ENCODE results near the gene MOCOS. TPM values are rescaled to one million over a fixed set of nuclear protein-coding genes. Genes with fewer than 3 reads are reported as not detected.
"Not testable (repeated sequence)": the region's sequence is repeated elsewhere in the genome, so short reads cannot be mapped to it uniquely, and the experiment has no call there.

The MOCOS gene
- total RNA-seq, 1 donor from 2014 or later = 0.30 TPM

GRCh38 chr18:36197511-36198166, 10.3 kb downstream of the MOCOS start:
- intact Hi-C loops (cut with micrococcal nuclease) = no loop called here

DNA sequence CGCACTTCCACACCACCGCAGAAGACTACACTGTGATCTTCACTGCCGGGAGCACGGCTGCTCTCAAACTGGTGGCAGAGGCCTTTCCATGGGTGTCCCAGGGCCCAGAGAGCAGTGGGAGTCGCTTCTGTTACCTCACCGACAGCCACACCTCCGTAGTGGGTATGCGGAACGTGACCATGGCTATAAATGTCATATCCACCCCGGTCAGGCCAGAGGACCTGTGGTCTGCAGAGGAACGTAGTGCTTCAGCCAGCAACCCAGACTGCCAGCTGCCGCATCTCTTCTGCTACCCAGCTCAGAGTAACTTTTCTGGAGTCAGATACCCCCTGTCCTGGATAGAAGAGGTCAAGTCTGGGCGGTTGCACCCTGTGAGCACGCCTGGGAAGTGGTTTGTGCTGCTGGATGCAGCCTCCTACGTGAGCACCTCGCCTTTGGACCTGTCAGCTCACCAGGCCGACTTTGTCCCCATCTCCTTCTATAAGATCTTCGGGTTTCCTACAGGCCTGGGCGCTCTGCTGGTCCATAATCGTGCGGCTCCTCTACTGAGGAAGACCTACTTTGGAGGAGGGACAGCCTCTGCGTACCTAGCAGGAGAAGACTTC, 12.5 kb downstream of the MOCOS start:
- intact Hi-C loops (cut with micrococcal nuclease) = no loop called here

- intact Hi-C loops (cut with micrococcal nuclease) = no loop called here
Measured at GRCh38 chr18:36200354-36200771, 13.1 kb downstream of the MOCOS start.

DNA sequence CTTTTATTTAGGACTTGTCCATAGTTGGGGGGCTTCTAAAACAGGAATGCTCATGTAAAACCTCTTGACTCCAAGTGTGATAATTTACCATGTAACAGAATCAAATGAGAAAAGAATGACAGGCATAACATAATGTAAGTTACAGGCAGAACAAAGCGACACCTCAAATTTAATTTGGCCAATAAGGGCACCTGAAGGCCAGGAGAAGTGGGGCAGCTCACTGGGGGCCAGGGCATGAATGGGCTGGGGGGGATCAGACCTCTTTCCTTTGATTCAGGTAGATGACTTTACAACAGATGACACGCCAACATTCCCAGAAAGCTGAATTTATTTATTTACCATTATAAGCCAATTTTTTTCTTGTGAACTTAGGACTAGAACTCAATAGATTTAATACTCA, 14.5 kb downstream of the MOCOS start:
- intact Hi-C loops (cut with micrococcal nuclease) = no loop called here

GRCh38 chr18:36203360-36203895, 16.1 kb downstream of the MOCOS start:
- intact Hi-C loops (cut with micrococcal nuclease) = no loop called here

GRCh38 chr18:36205166-36205565, 17.9 kb downstream of the MOCOS start:
- intact Hi-C loops (cut with micrococcal nuclease) = no loop called here

GRCh38 chr18:36207303-36207702, 20.0 kb downstream of the MOCOS start:
- intact Hi-C loops (cut with micrococcal nuclease) = no loop called here

DNA sequence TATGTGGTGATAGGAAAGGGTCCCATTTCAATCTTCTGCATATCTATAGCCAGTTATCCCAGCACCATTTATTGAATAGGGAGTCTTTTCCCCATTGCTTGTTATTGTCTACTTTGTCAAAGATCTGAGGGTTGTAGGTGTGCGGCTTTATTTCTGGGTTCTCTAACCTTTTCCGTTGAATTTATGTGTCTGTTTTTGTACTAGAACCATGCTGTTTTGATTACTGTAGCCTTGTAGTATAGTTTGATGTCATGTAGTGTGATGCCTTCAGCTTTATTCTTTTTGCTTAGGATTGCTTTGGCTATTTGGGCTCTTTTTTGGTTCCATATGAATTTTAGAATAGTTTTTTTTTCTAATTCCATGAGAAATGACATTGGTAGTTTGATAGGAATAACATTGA, 20.7 kb downstream of the MOCOS start:
- intact Hi-C loops (cut with micrococcal nuclease) = not testable (repeated sequence)

DNA sequence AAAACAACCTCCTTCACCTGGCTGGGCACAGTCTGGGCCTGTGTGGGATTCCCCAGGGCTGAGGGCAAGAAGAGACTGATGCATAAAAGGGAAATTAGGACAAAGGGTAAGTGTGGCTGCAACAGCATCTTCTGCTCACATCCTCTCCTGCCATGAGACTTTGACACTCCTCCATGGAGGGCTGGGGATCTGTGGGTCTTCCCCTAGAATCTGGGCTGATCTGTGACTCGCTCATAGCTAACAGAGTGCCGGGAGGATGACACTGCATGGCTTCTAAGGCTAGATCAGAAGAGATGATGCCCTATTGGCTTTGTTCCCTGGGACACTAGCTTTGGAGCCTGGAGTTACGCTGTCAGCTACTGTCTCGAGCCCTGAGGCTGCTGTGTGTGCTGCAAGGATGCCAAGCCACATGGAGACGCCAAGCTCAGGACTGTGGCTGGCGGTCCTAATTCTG, 24.3 kb downstream of the MOCOS start:
- intact Hi-C loops (cut with micrococcal nuclease) = no loop called here

GRCh38 chr18:36212301-36213171, 25.2 kb downstream of the MOCOS start:
- intact Hi-C loops (cut with micrococcal nuclease) = no loop called here

DNA sequence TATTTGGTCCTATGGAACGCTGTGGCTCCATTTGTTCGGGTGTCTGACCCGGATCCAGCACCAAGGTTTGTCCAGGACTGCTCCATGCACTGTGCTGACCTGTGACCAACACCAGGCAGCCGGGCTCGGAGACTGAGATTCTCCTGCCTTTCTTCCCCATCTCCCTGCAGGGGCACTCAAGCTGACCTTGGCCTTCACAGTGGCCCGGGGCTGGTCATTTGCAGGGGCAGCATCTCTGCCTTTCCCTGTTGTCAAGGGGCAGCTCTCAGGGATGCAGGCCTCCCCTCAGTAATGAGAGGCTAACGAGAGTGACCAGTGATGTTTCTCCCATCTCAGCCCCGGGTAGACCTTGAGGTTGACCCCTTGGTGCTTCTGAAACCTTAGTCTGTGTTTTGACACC, 27.5 kb downstream of the MOCOS start:
- intact Hi-C loops (cut with micrococcal nuclease) = no loop called here

GRCh38 chr18:36215577-36215976, 28.3 kb downstream of the MOCOS start:
- intact Hi-C loops (cut with micrococcal nuclease) = no loop called here

- intact Hi-C loops (cut with micrococcal nuclease) = no loop called here
Measured at GRCh38 chr18:36217348-36217747, 30.1 kb downstream of the MOCOS start.

DNA sequence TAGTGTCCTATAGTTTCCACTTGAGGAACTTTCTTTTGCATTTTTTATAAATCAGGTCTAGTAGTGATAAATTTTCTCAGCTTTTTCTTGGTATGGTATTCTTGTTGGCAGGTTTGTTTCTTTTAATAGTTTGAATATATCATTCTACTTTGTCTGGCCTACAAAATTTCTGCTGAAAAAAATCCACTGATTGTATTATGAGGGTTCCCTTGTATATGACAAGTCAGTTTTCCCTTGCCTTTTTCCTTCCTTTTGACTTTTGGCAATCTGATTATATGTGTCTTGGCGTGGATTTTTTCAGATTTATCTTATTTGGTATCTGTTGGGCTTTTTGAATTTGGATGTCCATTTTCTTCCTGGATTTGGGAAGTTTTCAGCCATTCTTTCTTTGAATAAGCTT, 41.9 kb downstream of the MOCOS start:
- intact Hi-C loops (cut with micrococcal nuclease) = no loop called here

DNA sequence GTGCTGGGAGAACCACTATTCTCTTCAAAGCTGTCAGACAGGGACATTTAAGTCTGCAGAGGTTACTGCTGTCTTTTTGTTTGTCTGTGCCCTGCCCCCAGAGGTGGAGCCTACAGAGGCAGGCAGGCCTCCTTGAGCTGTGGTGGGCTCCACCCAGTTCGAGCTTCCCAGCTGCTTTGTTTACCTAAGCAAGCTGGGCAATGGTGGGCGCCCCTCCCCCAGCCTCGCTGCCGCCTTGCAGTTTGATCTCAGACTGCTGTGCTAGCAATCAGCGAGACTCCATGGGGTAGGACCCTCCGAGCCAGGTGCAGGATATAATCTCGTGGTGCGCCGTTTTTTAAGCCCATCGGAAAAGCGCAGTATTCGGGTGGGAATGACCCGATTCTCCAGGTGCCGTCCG, 53.2 kb downstream of the MOCOS start:
- intact Hi-C loops (cut with micrococcal nuclease) = not testable (repeated sequence)

GRCh38 chr18:36241831-36242230, 54.5 kb downstream of the MOCOS start:
- intact Hi-C loops (cut with micrococcal nuclease) = no loop called here

GRCh38 chr18:36247036-36247435, 59.7 kb downstream of the MOCOS start:
- intact Hi-C loops (cut with micrococcal nuclease) = no loop called here

GRCh38 chr18:36249392-36249791, 62.1 kb downstream of the MOCOS start:
- intact Hi-C loops (cut with micrococcal nuclease) = no loop called here

GRCh38 chr18:36250827-36251226, 63.5 kb downstream of the MOCOS start:
- intact Hi-C loops (cut with micrococcal nuclease) = no loop called here

- intact Hi-C loops (cut with micrococcal nuclease) = no loop called here
Measured at GRCh38 chr18:36255072-36255698, 67.9 kb downstream of the MOCOS start.

DNA sequence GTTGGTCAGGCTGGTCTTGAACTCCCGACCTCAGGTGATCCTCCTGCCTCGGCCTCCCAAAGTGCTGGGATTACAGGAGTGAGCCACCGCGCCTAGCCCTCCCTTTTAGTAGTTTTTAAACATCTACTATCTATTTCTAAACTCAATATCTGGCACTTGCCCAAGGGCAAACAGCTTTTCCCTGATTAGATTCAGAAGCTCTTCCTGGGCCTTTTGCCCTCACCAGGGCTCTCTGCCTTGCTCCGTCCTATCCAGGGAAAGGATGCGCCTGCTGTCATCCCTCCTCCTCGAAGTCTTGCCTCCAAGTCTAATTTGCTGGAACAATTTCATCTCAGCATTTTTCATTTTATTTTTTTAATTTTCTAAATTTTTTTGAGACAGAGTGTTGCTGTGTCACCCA, 68.8 kb downstream of the MOCOS start:
- intact Hi-C loops (cut with micrococcal nuclease) = no loop called here

DNA sequence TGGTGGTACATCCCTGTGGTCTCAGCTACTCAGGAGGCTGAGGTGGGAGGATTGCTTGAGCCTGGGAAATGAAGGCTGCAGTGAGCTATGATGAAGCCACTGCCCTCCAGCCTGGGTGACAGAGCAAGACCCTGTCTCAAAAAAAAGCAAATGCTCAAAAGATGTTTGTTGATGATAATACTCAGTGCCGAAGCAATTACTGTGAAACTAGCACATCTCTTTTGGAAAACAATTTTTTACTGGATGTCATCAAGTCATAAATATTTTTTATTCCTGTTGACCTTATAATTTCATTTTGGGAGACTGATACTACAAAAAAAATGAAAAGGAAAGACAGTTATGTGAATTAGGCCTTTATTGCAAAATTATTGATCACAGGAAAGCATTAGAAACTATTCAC, 75.7 kb downstream of the MOCOS start:
- intact Hi-C loops (cut with micrococcal nuclease) = no loop called here
